RWPE2 (cell line): ENCODE measurements around the gene ZNF212.
A peak's percentile ranks its signal among the peaks of the same experiment; 100 is the strongest.

Experiments used
- ATAC-seq: fragments of 200-7000 bp; cut with Tn5 transposase; 3 replicates; pipeline ENCODE4 v1.9.1; 2021; ENCODE audit warnings: low read depth
- DNase-seq: peaks from one replicate; pipeline ENCODE4 v3.0.0-alpha.2; 2020; ENCODE audit warnings: low spot score
- H3K27ac ChIP-seq: fragments of 450-650 bp; 2 replicates; pipeline ENCODE4 v1.5.1; 2017; ENCODE audit warnings: mild to moderate bottlenecking; ENCODE audit not compliant: poor library complexity, severe bottlenecking
- H3K27me3 ChIP-seq: fragments of 250-450 bp; sonication (Bioruptor Pico); 2 replicates; pipeline ENCODE4 v1.5.1; 2021; ENCODE audit warnings: mild to moderate bottlenecking, moderate library complexity; ENCODE audit not compliant: insufficient read depth, poor library complexity, severe bottlenecking
- H3K36me3 ChIP-seq: fragments of 250-450 bp; sonication (Bioruptor Pico); 2 replicates; pipeline ENCODE4 v1.5.1; 2020; ENCODE audit warnings: low read depth, mild to moderate bottlenecking, moderate library complexity
- H3K4me1 ChIP-seq: fragments of 250-450 bp; sonication (Bioruptor Pico); 2 replicates; pipeline ENCODE4 v1.5.1; 2021; ENCODE audit warnings: mild to moderate bottlenecking, moderate library complexity; ENCODE audit not compliant: insufficient read depth, poor library complexity, severe bottlenecking
- H3K4me3 ChIP-seq: fragments of 250-450 bp; sonication (Bioruptor Pico); 2 replicates; pipeline ENCODE4 v1.5.1; 2021; ENCODE audit warnings: mild to moderate bottlenecking, moderate library complexity; ENCODE audit not compliant: severe bottlenecking
- H3K9me3 ChIP-seq: fragments of 250-450 bp; sonication (Bioruptor Pico); 2 replicates; pipeline ENCODE4 v1.5.1; 2021; ENCODE audit warnings: mild to moderate bottlenecking, moderate library complexity; ENCODE audit not compliant: severe bottlenecking
- TF ChIP-seq, protein P1 (sequence below): fragments of 450-650 bp; IDR thresholded peaks from one replicate; pipeline ENCODE4 v1.5.1; 2017; ENCODE audit warnings: mild to moderate bottlenecking, moderate library complexity; ENCODE audit not compliant: poor library complexity, severe bottlenecking

Gene ZNF212

DNA sequence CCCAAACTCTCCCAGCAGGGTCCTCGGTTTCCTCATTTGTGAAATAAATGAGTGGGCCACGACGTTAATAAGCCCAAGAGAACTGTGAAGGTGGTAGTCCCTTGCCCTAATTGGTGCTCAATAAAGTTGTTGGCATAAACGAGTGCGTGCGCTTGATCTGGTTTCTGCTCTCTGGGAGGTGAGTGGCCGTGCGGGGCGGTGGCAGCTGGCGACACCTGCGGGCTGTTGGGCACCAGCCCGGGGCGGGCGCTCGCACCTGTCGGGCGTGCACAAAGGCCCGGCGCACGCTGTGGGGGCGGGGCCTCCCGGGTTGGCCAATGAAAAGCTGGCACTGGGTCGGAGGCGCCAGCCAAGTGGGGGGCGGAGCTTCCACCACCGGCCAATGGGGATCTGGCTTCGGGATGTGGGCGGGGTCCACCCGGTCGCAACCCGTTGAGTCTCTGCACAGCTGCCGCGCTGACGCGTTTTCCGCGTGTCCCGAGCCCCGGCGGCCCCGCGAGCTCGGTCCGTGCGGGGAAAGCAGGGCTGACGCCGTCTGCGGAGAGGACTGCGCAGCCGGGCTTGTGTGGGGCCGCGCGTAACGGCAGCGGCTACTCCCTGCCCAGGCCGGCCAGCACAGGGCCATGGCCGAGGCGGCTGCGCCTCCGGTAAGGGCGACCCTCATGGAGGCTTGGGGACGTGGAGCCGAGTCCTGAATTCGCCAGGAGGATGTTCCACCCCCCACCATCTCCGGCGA is 45.6 kb downstream of the ZNF212 start:
- ATAC-seq (peak; percentile 93), DNase-seq (peak; percentile 94)
- peaks cover 5% of the 10 kb centered on the region for H3K36me3 ChIP-seq
- H3K27ac ChIP-seq: no peak overlapping the region
- H3K9me3 ChIP-seq: no peaks in the 10 kb centered on the region
- TF ChIP-seq, protein P1, sequence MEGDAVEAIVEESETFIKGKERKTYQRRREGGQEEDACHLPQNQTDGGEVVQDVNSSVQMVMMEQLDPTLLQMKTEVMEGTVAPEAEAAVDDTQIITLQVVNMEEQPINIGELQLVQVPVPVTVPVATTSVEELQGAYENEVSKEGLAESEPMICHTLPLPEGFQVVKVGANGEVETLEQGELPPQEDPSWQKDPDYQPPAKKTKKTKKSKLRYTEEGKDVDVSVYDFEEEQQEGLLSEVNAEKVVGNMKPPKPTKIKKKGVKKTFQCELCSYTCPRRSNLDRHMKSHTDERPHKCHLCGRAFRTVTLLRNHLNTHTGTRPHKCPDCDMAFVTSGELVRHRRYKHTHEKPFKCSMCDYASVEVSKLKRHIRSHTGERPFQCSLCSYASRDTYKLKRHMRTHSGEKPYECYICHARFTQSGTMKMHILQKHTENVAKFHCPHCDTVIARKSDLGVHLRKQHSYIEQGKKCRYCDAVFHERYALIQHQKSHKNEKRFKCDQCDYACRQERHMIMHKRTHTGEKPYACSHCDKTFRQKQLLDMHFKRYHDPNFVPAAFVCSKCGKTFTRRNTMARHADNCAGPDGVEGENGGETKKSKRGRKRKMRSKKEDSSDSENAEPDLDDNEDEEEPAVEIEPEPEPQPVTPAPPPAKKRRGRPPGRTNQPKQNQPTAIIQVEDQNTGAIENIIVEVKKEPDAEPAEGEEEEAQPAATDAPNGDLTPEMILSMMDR: peak; percentile 16
- H3K27me3 ChIP-seq: no peaks in the 10 kb centered on the region
- H3K4me1 ChIP-seq: peaks cover 2% of the 10 kb centered on the region
- H3K4me3 ChIP-seq: peak overlapping the region; percentile 46

GRCh38 chr7:149285603-149286002 is 46.2 kb downstream of the ZNF212 start:
- TF ChIP-seq, protein P1: no peak

GRCh38 chr7:149286811-149287400 is 47.5 kb downstream of the ZNF212 start:
- Histone ChIP-seq H3K4me1 (peaks cover 2% of the 10 kb centered on the region), H3K9me3 (no peaks in the 10 kb centered on the region), H3K27ac (no peak overlapping the region), H3K27me3 (no peaks in the 10 kb centered on the region), H3K36me3 (no peaks in the 10 kb centered on the region), H3K4me3 (no peak overlapping the region)
- ATAC-seq (no peak), DNase-seq (no peak)
- TF ChIP-seq, protein P1: no peak

More at GRCh38 chr7:149285603-149286002, 46.2 kb downstream of the ZNF212 start:
- Histone ChIP-seq H3K36me3 (peaks cover 5% of the 10 kb centered on the region), H3K4me1 (peaks cover 2% of the 10 kb centered on the region), H3K27me3 (no peaks in the 10 kb centered on the region), H3K27ac (no peak overlapping the region), H3K4me3 (peak overlapping the region; percentile 46), H3K9me3 (no peaks in the 10 kb centered on the region)
- DNase-seq (no peak), ATAC-seq (peak; percentile 2; the same call in 1 of the 3 replicates)

GRCh38 chr7:149287622-149288021 is 48.2 kb downstream of the ZNF212 start:
- Histone ChIP-seq H3K27ac (no peak overlapping the region), H3K9me3 (no peaks in the 10 kb centered on the region), H3K4me1 (peaks cover 2% of the 10 kb centered on the region), H3K27me3 (no peaks in the 10 kb centered on the region), H3K4me3 (no peak overlapping the region), H3K36me3 (no peaks in the 10 kb centered on the region)
- no peak for DNase-seq
- no peak for ATAC-seq
- TF ChIP-seq, protein P1: no peak

DNA sequence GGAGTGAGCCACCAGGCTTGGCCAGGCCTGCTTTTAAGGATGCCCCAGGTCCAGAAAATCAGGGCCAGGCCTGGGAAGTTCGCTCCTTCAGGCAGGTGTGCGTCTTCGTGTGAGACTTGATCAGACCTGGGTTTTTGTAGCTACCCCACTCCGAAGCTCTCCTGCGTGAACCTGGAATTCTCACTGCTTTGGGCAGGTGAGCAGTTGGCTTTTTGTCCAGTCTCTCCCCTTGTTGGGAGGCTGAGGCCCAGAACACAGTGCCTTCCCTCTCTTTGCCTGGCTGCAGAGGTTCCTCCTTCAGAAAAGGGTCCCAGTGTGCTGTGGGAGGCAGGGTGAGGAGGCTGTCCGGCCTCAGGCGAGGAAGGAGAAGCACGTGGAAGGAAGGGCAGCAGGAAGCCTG is 49.8 kb downstream of the ZNF212 start:
- ATAC-seq (no peak), DNase-seq (no peak)
- no peak overlapping the region for H3K27ac ChIP-seq
- no peaks in the 10 kb centered on the region for H3K9me3 ChIP-seq
- H3K4me1 ChIP-seq: peaks cover 2% of the 10 kb centered on the region
- H3K36me3 ChIP-seq: no peaks in the 10 kb centered on the region
- no peak overlapping the region for H3K4me3 ChIP-seq
- H3K27me3 ChIP-seq: no peaks in the 10 kb centered on the region
- TF ChIP-seq, protein P1: no peak
